HepG2 (cell line): ENCODE data around the gene PLPPR2. TPM values are rescaled to one million over a fixed set of nuclear protein-coding genes. Genes with fewer than 3 reads are reported as not detected.
A peak's percentile ranks its signal among the peaks of the same experiment; 100 is the strongest.

Source experiments
- AKAP8 ChIP-seq: sonication (generic); formaldehyde crosslinking; IDR thresholded peaks from 2 replicates; pipeline ENCODE4 v1.5.1; 2020; ENCODE audit warnings: mild to moderate bottlenecking, missing genetic modification reagents
- ARID2 ChIP-seq: sonication (generic); formaldehyde crosslinking; IDR thresholded peaks from 2 replicates; pipeline ENCODE4 v1.8.1; 2022; ENCODE audit warnings: mild to moderate bottlenecking, missing genetic modification reagents, borderline replicate concordance
- CEBPG ChIP-seq: IDR thresholded peaks from 2 replicates; pipeline ENCODE4 v1.6.1; 2016
- DPF2 ChIP-seq: sonication (generic); formaldehyde crosslinking; IDR thresholded peaks from 2 replicates; pipeline ENCODE4 v1.4.0; 2020; ENCODE audit warnings: mild to moderate bottlenecking, low read depth, missing genetic modification reagents, borderline replicate concordance
- FOXA1 ChIP-seq, 2 experiments: fragments of 450-650 bp in 1 of 2; sonication (generic) in 1 of 2; formaldehyde crosslinking in 1 of 2; IDR thresholded peaks; 2 replicates each; pipeline versions ENCODE4 v1.4.0 to v1.6.1; 2016 to 2020; ENCODE audit warnings: missing genetic modification reagents in 1 of 2
- KAT8 ChIP-seq: IDR thresholded peaks from 2 replicates; pipeline ENCODE4 v1.6.1; 2016; ENCODE audit warnings: missing genetic modification reagents, missing compliant biosample characterization
- MYC ChIP-seq: sonication (generic); formaldehyde crosslinking; IDR thresholded peaks from 2 replicates; pipeline ENCODE4 v1.9.0; 2021; ENCODE audit warnings: missing genetic modification reagents, borderline replicate concordance
- NFIB ChIP-seq: sonication (generic); formaldehyde crosslinking; IDR thresholded peaks from 2 replicates; pipeline ENCODE4 v1.9.0; 2021; ENCODE audit warnings: missing genetic modification reagents, mild to moderate bottlenecking, borderline replicate concordance
- RORA ChIP-seq: sonication (generic); formaldehyde crosslinking; IDR thresholded peaks from 2 replicates; pipeline ENCODE4 v1.5.0; 2020; ENCODE audit warnings: mild to moderate bottlenecking, missing genetic modification reagents, moderate library complexity
- SALL1 ChIP-seq: sonication (generic); formaldehyde crosslinking; IDR thresholded peaks from 2 replicates; pipeline ENCODE4 v1.8.0; 2022; ENCODE audit warnings: mild to moderate bottlenecking, missing genetic modification reagents
- TBX2 ChIP-seq: sonication (generic); formaldehyde crosslinking; IDR thresholded peaks from 2 replicates; pipeline ENCODE4 v1.5.0; 2020; ENCODE audit warnings: missing genetic modification reagents, mild to moderate bottlenecking, borderline replicate concordance
- ZNF460 ChIP-seq: sonication (generic); formaldehyde crosslinking; IDR thresholded peaks from 2 replicates; pipeline ENCODE4 v1.5.1; 2020; ENCODE audit warnings: missing genetic modification reagents, mild to moderate bottlenecking, borderline replicate concordance
- polyA plus RNA-seq, 8 experiments: library from polyadenylated mRNA; depleted of rRNA in 3 of 8; stranded (reverse) in 7 of 8; unstranded in 1 of 8; fragments of >200 nt; fragmentation: Illumina TruSeq in 4 of 8; extraction: Trizol in 4 of 8; gene quantifications; 2 replicates each; pipeline versions ENCODE4 v1.2.1 to v1.2.3, GENCODE V29; 2011 to 2016; ENCODE audit warnings: low read depth in 4 of 8, missing spikeins in 1 of 8, mixed read lengths in 1 of 8; ENCODE audit not compliant: insufficient read depth in 1 of 8
- total RNA-seq, 5 experiments: library from RNA; depleted of rRNA; stranded (reverse); fragments of >200 nt; fragmentation: Illumina TruSeq; extraction: Trizol; gene quantifications; 2 replicates each; pipeline ENCODE4 v1.2.3, GENCODE V29; 2016; ENCODE audit warnings: low read depth in 1 of 5
- TF ChIP-seq, protein P1 (sequence below): sonication (generic); formaldehyde crosslinking; IDR thresholded peaks from 2 replicates; pipeline ENCODE4 v1.5.0; 2020; ENCODE audit warnings: missing genetic modification reagents, mild to moderate bottlenecking, borderline replicate concordance
- TF ChIP-seq, protein P2 (sequence below), 2 experiments: sonication (generic) in 1 of 2; formaldehyde crosslinking in 1 of 2; IDR thresholded peaks; 2 replicates each; pipeline versions ENCODE4 v1.4.0 to v1.6.1; 2016 to 2020; ENCODE audit warnings: borderline replicate concordance in 1 of 2, low read depth in 1 of 2, mild to moderate bottlenecking in 1 of 2, missing genetic modification reagents in 1 of 2
- TF ChIP-seq, protein P3 (sequence below): sonication (generic); formaldehyde crosslinking; IDR thresholded peaks from 2 replicates; pipeline ENCODE4 v1.4.0; 2020; ENCODE audit warnings: missing genetic modification reagents
- TF ChIP-seq, protein P4 (sequence below): sonication (generic); formaldehyde crosslinking; IDR thresholded peaks from 2 replicates; pipeline ENCODE4 v1.4.0; 2020; ENCODE audit warnings: missing genetic modification reagents
- TF ChIP-seq, protein P5 (sequence below): sonication (generic); formaldehyde crosslinking; IDR thresholded peaks from 2 replicates; pipeline ENCODE4 v1.4.0; 2020; ENCODE audit warnings: low read depth, mild to moderate bottlenecking, missing genetic modification reagents

The PLPPR2 gene
- total and polyA plus RNA-seq, 2 of the 13 experiments (the other 11 are each of a cell fraction or from before 2014, with no cell fraction given) = 1.5 to 2.1 TPM

DNA sequence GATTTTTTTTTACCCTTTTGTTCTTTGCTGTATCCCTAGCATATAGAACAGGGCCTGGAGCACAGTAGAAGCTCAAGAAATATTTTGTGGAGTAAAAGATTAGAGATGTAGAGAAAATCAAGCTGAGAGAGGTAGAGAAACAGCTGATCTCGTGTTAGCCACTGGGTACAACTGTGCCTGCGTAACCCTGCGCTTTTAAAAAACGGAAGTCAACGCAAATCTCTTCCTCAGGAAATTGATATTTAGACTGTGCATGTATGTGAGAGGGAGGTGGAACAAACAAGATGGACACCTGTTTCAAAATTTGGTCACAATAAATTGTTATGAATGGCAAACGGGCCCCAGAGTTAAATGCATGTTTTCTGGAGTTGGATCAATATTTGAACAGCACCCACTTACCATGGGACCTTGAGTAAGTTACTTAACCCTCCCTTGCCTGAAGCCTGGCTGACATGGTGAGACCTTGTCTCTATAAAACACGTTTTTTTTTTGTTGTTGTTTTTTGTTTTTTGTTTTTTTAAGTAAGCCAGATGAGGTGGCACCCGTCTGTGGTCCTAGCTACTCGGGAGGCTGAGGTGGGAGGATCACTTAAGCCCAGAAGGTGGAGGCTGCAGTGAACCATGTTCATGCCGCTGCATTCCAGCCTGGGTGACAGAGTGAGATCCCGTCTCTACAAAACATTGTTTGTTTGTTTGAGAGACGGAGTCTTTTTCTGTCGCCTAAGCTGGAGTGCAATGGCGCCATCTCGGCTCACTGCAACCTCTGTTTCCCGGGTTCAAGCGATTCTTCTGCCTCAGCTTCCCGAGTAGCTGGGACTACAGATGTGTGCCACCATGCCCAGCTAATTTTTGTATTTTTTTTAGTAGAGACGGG lies 32.2 kb downstream of the PLPPR2 start (continued):
- TF ChIP-seq MYC (no peak), TBX2 (CRISPR knock-in tag) (no peak; the same call in 1 of the 2 replicates), ZNF460 (no peak), CEBPG (no peak), AKAP8 (CRISPR knock-in tag) (no peak), RORA (CRISPR knock-in tag) (no peak), KAT8 (CRISPR knock-in tag) (0 out of 2 replicates have a peak, but pooled peaks have one; percentile 13), SALL1 (CRISPR knock-in tag) (peak; percentile 19; the same call in 1 of the 2 replicates), DPF2 (CRISPR knock-in tag) (no peak), NFIB (CRISPR knock-in tag) (no peak), FOXA1 (IDR thresholded peaks at IDR 0.05) (no peak), FOXA1 (CRISPR knock-in tag; IDR thresholded peaks at IDR 0.05) (peak; percentile 24; the same call in 1 of the 2 replicates), ARID2 (CRISPR knock-in tag) (no peak)
- TF ChIP-seq, protein P1, sequence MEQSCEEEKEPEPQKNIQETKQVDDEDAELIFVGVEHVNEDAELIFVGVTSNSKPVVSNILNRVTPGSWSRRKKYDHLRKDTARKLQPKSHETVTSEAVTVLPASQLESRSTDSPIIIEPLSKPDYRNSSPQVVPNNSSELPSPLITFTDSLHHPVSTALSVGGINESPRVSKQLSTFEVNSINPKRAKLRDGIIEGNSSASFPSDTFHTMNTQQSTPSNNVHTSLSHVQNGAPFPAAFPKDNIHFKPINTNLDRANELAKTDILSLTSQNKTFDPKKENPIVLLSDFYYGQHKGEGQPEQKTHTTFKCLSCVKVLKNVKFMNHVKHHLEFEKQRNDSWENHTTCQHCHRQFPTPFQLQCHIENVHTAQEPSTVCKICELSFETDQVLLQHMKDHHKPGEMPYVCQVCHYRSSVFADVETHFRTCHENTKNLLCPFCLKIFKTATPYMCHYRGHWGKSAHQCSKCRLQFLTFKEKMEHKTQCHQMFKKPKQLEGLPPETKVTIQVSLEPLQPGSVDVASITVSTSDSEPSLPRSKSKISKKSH (CRISPR knock-in tag) = no peak
- TF ChIP-seq, protein P2, sequence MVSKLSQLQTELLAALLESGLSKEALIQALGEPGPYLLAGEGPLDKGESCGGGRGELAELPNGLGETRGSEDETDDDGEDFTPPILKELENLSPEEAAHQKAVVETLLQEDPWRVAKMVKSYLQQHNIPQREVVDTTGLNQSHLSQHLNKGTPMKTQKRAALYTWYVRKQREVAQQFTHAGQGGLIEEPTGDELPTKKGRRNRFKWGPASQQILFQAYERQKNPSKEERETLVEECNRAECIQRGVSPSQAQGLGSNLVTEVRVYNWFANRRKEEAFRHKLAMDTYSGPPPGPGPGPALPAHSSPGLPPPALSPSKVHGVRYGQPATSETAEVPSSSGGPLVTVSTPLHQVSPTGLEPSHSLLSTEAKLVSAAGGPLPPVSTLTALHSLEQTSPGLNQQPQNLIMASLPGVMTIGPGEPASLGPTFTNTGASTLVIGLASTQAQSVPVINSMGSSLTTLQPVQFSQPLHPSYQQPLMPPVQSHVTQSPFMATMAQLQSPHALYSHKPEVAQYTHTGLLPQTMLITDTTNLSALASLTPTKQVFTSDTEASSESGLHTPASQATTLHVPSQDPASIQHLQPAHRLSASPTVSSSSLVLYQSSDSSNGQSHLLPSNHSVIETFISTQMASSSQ (IDR thresholded peaks at IDR 0.05; ENCODE audit: low read depth) = no peak
- TF ChIP-seq, protein P2 (CRISPR knock-in tag; IDR thresholded peaks at IDR 0.05; ENCODE audit: borderline replicate concordance) = no peak
- TF ChIP-seq, protein P3, sequence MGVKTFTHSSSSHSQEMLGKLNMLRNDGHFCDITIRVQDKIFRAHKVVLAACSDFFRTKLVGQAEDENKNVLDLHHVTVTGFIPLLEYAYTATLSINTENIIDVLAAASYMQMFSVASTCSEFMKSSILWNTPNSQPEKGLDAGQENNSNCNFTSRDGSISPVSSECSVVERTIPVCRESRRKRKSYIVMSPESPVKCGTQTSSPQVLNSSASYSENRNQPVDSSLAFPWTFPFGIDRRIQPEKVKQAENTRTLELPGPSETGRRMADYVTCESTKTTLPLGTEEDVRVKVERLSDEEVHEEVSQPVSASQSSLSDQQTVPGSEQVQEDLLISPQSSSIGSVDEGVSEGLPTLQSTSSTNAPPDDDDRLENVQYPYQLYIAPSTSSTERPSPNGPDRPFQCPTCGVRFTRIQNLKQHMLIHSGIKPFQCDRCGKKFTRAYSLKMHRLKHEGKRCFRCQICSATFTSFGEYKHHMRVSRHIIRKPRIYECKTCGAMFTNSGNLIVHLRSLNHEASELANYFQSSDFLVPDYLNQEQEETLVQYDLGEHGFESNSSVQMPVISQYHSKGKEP = no peak
- TF ChIP-seq, protein P4, sequence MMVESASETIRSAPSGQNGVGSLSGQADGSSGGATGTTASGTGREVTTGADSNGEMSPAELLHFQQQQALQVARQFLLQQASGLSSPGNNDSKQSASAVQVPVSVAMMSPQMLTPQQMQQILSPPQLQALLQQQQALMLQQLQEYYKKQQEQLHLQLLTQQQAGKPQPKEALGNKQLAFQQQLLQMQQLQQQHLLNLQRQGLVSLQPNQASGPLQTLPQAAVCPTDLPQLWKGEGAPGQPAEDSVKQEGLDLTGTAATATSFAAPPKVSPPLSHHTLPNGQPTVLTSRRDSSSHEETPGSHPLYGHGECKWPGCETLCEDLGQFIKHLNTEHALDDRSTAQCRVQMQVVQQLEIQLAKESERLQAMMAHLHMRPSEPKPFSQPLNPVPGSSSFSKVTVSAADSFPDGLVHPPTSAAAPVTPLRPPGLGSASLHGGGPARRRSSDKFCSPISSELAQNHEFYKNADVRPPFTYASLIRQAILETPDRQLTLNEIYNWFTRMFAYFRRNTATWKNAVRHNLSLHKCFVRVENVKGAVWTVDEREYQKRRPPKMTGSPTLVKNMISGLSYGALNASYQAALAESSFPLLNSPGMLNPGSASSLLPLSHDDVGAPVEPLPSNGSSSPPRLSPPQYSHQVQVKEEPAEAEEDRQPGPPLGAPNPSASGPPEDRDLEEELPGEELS (CRISPR knock-in tag) = peak; percentile 61
- TF ChIP-seq, protein P5, sequence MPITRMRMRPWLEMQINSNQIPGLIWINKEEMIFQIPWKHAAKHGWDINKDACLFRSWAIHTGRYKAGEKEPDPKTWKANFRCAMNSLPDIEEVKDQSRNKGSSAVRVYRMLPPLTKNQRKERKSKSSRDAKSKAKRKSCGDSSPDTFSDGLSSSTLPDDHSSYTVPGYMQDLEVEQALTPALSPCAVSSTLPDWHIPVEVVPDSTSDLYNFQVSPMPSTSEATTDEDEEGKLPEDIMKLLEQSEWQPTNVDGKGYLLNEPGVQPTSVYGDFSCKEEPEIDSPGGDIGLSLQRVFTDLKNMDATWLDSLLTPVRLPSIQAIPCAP = no peak
